SK-N-SH treated with all-trans-retinoic acid at 6 μM for 48 hours (cell line): ENCODE measurements around the gene PTDSS2.

Source experiments
- ATAC-seq: fragments of 200-7000 bp; cut with Tn5 transposase; 3 replicates; pipeline ENCODE4 v1.9.1; 2020; ENCODE audit warnings: mild to moderate bottlenecking, moderate library complexity
- BACH2 ChIP-seq: fragments of 250-450 bp; sonication (Bioruptor Pico); IDR thresholded peaks from 2 replicates; pipeline ENCODE4 v1.9.0; 2021; ENCODE audit warnings: mild to moderate bottlenecking, borderline replicate concordance
- CREB5 ChIP-seq: fragments of 250-450 bp; sonication (Bioruptor Pico); IDR thresholded peaks from 2 replicates; pipeline ENCODE4 v1.5.1; 2020; ENCODE audit warnings: low read depth, mild to moderate bottlenecking, moderate library complexity
- CSDC2 ChIP-seq: fragments of 250-450 bp; sonication (Bioruptor Pico); IDR thresholded peaks from 2 replicates; pipeline ENCODE4 v1.5.0; 2020; ENCODE audit warnings: mild to moderate bottlenecking, moderate library complexity
- CSRNP3 ChIP-seq: fragments of 250-450 bp; sonication (Bioruptor Pico); IDR thresholded peaks from 2 replicates; pipeline ENCODE4 v1.5.1; 2021; ENCODE audit warnings: mild to moderate bottlenecking, moderate library complexity
- ESRRG ChIP-seq: fragments of 250-450 bp; sonication (Bioruptor Pico); IDR thresholded peaks from 2 replicates; pipeline ENCODE4 v1.6.1; 2021; ENCODE audit warnings: mild to moderate bottlenecking
- ISL1 ChIP-seq: fragments of 250-450 bp; sonication (Bioruptor Pico); IDR thresholded peaks from 2 replicates; pipeline ENCODE4 v2.1.2; 2022; ENCODE audit warnings: mild to moderate bottlenecking, moderate library complexity
- OSR1 ChIP-seq: fragments of 250-450 bp; sonication (Bioruptor Pico); IDR thresholded peaks from 2 replicates; pipeline ENCODE4 v1.8.0; 2022; ENCODE audit warnings: moderate library complexity, mild to moderate bottlenecking, inconsistent platforms
- PATZ1 ChIP-seq: fragments of 250-450 bp; sonication (Bioruptor Pico); IDR thresholded peaks from 2 replicates; pipeline ENCODE4 v1.8.0; 2020; ENCODE audit warnings: mild to moderate bottlenecking, moderate library complexity, borderline replicate concordance
- POU6F1 ChIP-seq: fragments of 250-450 bp; sonication (Bioruptor Pico); IDR thresholded peaks from 2 replicates; pipeline ENCODE4 v1.8.0; 2021; ENCODE audit warnings: low read depth, mild to moderate bottlenecking, moderate library complexity, borderline replicate concordance
- PPARA ChIP-seq: fragments of 250-450 bp; sonication (Bioruptor Pico); IDR thresholded peaks from 2 replicates; pipeline ENCODE4 v1.5.0; 2020; ENCODE audit warnings: mild to moderate bottlenecking, borderline replicate concordance
- RARB ChIP-seq: fragments of 250-450 bp; sonication (Bioruptor Pico); IDR thresholded peaks from 2 replicates; pipeline ENCODE4 v1.8.0; 2021; ENCODE audit warnings: mild to moderate bottlenecking, moderate library complexity
- SNAI2 ChIP-seq: fragments of 250-450 bp; sonication (Bioruptor Pico); IDR thresholded peaks from 2 replicates; pipeline ENCODE4 v1.5.0; 2020; ENCODE audit warnings: mild to moderate bottlenecking, moderate library complexity
- TCF4 ChIP-seq: fragments of 250-450 bp; sonication (Bioruptor Pico); IDR thresholded peaks from 2 replicates; pipeline ENCODE4 v1.8.0; 2021; ENCODE audit warnings: mild to moderate bottlenecking, moderate library complexity, borderline replicate concordance
- TOX ChIP-seq: fragments of 250-450 bp; sonication (Bioruptor Pico); IDR thresholded peaks from 2 replicates; pipeline ENCODE4 v1.8.0; 2021; ENCODE audit warnings: mild to moderate bottlenecking, moderate library complexity, borderline replicate concordance
- TSHZ2 ChIP-seq: fragments of 250-450 bp; sonication (Bioruptor Pico); IDR thresholded peaks from 2 replicates; pipeline ENCODE4 v1.5.0; 2020; ENCODE audit warnings: mild to moderate bottlenecking, moderate library complexity
- ZC3H10 ChIP-seq: fragments of 250-450 bp; sonication (Bioruptor Pico); IDR thresholded peaks from 2 replicates; pipeline ENCODE4 v1.5.1; 2021; ENCODE audit warnings: mild to moderate bottlenecking, moderate library complexity
- ZFP3 ChIP-seq: fragments of 250-450 bp; sonication (Bioruptor Pico); IDR thresholded peaks from 2 replicates; pipeline ENCODE4 v1.5.0; 2020; ENCODE audit warnings: mild to moderate bottlenecking, moderate library complexity
- ZFP30 ChIP-seq: fragments of 450-650 bp; formaldehyde crosslinking; IDR thresholded peaks from 2 replicates; pipeline ENCODE4 v1.5.0; 2022; ENCODE audit warnings: mild to moderate bottlenecking, moderate library complexity
- ZNF565 ChIP-seq: fragments of 450-650 bp; formaldehyde crosslinking; conservative IDR thresholded peaks from 2 replicates; pipeline ENCODE4 v1.5.0; 2020; ENCODE audit warnings: low read depth, mild to moderate bottlenecking, moderate library complexity
- ZNF70 ChIP-seq: fragments of 450-650 bp; formaldehyde crosslinking; IDR thresholded peaks from 2 replicates; pipeline ENCODE4 v1.5.0; 2020; ENCODE audit warnings: mild to moderate bottlenecking, moderate library complexity
- ZNF8 ChIP-seq: fragments of 450-650 bp; formaldehyde crosslinking; IDR thresholded peaks from 2 replicates; pipeline ENCODE4 v1.5.0; 2020; ENCODE audit warnings: mild to moderate bottlenecking, moderate library complexity

PTDSS2 gene

GRCh38 chr11:518463-519202 lies 68.6 kb downstream of the PTDSS2 start:
- TF ChIP-seq RARB (CRISPR knock-in tag): no peak
- 0 out of 2 replicates have a peak, but pooled peaks have one; percentile 49 for TF ChIP-seq ZFP3 (CRISPR knock-in tag)
- no peak for TF ChIP-seq PPARA (CRISPR knock-in tag)
- peak; percentile 56 for TF ChIP-seq ZC3H10 (CRISPR knock-in tag)
- ATAC-seq: peak; percentile 94

- TF ChIP-seq POU6F1 (CRISPR knock-in tag) (no peak), CREB5 (CRISPR knock-in tag) (no peak), ISL1 (CRISPR knock-in tag) (no peak), TCF4 (CRISPR knock-in tag) (no peak), RARB (CRISPR knock-in tag) (no peak), ZNF70 (CRISPR knock-in tag) (no peak), CSRNP3 (CRISPR knock-in tag) (no peak), BACH2 (CRISPR knock-in tag) (no peak), CSDC2 (CRISPR knock-in tag) (no peak), PATZ1 (CRISPR knock-in tag) (no peak)
- peak; percentile 10; the same call in 2 of the 3 replicates for ATAC-seq
Observed at GRCh38 chr11:520428-521176, 70.5 kb downstream of the PTDSS2 start.

- ATAC-seq: no peak
- TF ChIP-seq CSRNP3 (CRISPR knock-in tag) (no peak), ZFP3 (CRISPR knock-in tag) (no peak), CSDC2 (CRISPR knock-in tag) (no peak), TOX (no peak), POU6F1 (CRISPR knock-in tag) (no peak), TSHZ2 (CRISPR knock-in tag) (no peak), ZFP30 (no peak), ZNF565 (CRISPR knock-in tag) (no peak), ISL1 (CRISPR knock-in tag) (no peak), ZNF8 (CRISPR knock-in tag) (no peak), ZC3H10 (CRISPR knock-in tag) (no peak), ZNF70 (CRISPR knock-in tag) (no peak), OSR1 (CRISPR knock-in tag) (no peak), CREB5 (CRISPR knock-in tag) (no peak), SNAI2 (CRISPR knock-in tag) (no peak), ESRRG (no peak)
Observed at GRCh38 chr11:521177-521688, 71.2 kb downstream of the PTDSS2 start.
